ENCODE measurements around the gene SAMMSON. TPM values are rescaled to one million over a fixed set of nuclear protein-coding genes. Genes with fewer than 3 reads are reported as not detected.

Gene SAMMSON
- total and polyA plus RNA-seq, 9 of the 15 experiments (the other 6 are each of a cell fraction or from before 2014, with no cell fraction given), result 0.65 to 4.4 (median 1.9) TPM

DNA sequence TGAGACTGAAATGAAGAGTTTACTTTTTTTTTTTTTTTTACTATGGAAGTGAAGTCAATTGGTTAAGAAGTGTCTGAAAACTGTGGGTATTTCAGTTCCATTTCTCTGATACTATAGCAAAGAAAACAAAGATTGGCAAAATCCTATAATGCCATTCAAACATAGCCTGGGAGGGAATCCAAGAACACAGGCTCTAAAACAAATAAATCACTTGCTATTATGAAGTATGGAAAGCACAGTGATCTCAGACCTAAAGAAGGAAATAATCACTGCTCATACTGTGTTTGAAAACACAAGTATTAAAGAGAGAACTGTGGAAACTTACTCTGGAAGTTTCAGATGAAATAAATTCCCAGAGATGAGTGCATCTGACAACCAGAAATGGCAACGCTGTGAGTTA lies 12.0 kb downstream of the SAMMSON start:
- Histone ChIP-seq H3K4me2 (ENCODE audit: insufficient read depth, low read length) (no peak overlapping the region), H3K9ac (ENCODE audit: insufficient read depth in 1 of 2, low read depth in 2 of 2, low read length in 2 of 2) (no peak overlapping the region), H3K4me3 (no peak overlapping the region), H3K4me1 (replicated peaks in 1 of 2; ENCODE audit: control insufficient read depth in 2 of 2, insufficient read depth in 2 of 2, low read length in 2 of 2) (no peaks in the 10 kb centered on the region), H2AFZ (ENCODE audit: low read depth, low read length) (no peak overlapping the region), H3K27me3 (ENCODE audit: control insufficient read depth in 2 of 2, insufficient read depth in 2 of 2, low read length in 2 of 2) (no peaks in the 10 kb centered on the region; a peak in 1 of 5 replicates), H3K9me3 (replicated peaks; ENCODE audit: control insufficient read depth, insufficient read depth, low read depth, low read length) (no peaks in the 10 kb centered on the region), H3K79me2 (ENCODE audit: control insufficient read depth, insufficient read depth, low read length) (no peaks in the 10 kb centered on the region), H3K27ac (ENCODE audit: extremely low read depth, low read depth, low read length) (no peak overlapping the region), H4K20me1 (replicated peaks; ENCODE audit: control insufficient read depth, insufficient read depth, low read length) (no peaks in the 10 kb centered on the region), H3K36me3 (ENCODE audit: control insufficient read depth, insufficient read depth, low read length) (no peaks in the 10 kb centered on the region), H3K9me1 (ENCODE audit: control insufficient read depth, insufficient read depth, low read length) (no peaks in the 10 kb centered on the region)
- 0% methylated on average over 1 of the region's 1 CpG for WGBS (ENCODE audit: insufficient coverage, low coverage, missing lambda C conversion rate)
- in situ Hi-C loops (cut with MboI), result no loop called here
- ChIA-PET POLR2A (no interaction called here), CTCF (ENCODE audit: low intra/inter-chr PET ratio) (no interaction called here)
- no peak for ATAC-seq
- FAIRE-seq, result no peak
- DNase-seq (ENCODE audit: extremely low read depth in 1 of 4, low spot score in 3 of 4), result no peak
- intact Hi-C loops (cut with micrococcal nuclease), result no loop called here
- BruUV-seq (replicated peaks), result no TSS peak
- TF ChIP-seq MBD1 (CRISPR knock-in tag; IDR thresholded peaks at IDR 0.05), result no peak
- TF ChIP-seq, protein P1, sequence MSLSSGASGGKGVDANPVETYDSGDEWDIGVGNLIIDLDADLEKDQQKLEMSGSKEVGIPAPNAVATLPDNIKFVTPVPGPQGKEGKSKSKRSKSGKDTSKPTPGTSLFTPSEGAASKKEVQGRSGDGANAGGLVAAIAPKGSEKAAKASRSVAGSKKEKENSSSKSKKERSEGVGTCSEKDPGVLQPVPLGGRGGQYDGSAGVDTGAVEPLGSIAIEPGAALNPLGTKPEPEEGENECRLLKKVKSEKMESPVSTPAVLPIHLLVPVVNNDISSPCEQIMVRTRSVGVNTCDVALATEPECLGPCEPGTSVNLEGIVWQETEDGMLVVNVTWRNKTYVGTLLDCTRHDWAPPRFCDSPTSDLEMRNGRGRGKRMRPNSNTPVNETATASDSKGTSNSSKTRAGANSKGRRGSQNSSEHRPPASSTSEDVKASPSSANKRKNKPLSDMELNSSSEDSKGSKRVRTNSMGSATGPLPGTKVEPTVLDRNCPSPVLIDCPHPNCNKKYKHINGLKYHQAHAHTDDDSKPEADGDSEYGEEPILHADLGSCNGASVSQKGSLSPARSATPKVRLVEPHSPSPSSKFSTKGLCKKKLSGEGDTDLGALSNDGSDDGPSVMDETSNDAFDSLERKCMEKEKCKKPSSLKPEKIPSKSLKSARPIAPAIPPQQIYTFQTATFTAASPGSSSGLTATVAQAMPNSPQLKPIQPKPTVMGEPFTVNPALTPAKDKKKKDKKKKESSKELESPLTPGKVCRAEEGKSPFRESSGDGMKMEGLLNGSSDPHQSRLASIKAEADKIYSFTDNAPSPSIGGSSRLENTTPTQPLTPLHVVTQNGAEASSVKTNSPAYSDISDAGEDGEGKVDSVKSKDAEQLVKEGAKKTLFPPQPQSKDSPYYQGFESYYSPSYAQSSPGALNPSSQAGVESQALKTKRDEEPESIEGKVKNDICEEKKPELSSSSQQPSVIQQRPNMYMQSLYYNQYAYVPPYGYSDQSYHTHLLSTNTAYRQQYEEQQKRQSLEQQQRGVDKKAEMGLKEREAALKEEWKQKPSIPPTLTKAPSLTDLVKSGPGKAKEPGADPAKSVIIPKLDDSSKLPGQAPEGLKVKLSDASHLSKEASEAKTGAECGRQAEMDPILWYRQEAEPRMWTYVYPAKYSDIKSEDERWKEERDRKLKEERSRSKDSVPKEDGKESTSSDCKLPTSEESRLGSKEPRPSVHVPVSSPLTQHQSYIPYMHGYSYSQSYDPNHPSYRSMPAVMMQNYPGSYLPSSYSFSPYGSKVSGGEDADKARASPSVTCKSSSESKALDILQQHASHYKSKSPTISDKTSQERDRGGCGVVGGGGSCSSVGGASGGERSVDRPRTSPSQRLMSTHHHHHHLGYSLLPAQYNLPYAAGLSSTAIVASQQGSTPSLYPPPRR (CRISPR knock-in tag; IDR thresholded peaks at IDR 0.05; ENCODE audit: borderline replicate concordance), result no peak
- TF ChIP-seq ZFPM2 (CRISPR knock-in tag; IDR thresholded peaks at IDR 0.05), result no peak
- no peak for TF ChIP-seq ZNF507 (tag; conservative IDR thresholded peaks at IDR 0.05)
- no peak for TF ChIP-seq SIX5 (IDR thresholded peaks at IDR 0.05; ENCODE audit: borderline replicate concordance in 1 of 2, insufficient read depth in 1 of 2, low read depth in 1 of 2, low read length in 2 of 2)
- TF ChIP-seq YY1 (IDR thresholded peaks at IDR 0.05; ENCODE audit: borderline replicate concordance in 1 of 3, control insufficient read depth in 1 of 3, extremely low read depth in 1 of 3, insufficient read depth in 3 of 3, insufficient read length in 1 of 3, insufficient replicate concordance in 2 of 3, low read depth in 1 of 3, low read length in 2 of 3), result no peak
- TF ChIP-seq SETDB1 (IDR thresholded peaks at IDR 0.05; ENCODE audit: low read length), result no peak
- TF ChIP-seq, protein P2, sequence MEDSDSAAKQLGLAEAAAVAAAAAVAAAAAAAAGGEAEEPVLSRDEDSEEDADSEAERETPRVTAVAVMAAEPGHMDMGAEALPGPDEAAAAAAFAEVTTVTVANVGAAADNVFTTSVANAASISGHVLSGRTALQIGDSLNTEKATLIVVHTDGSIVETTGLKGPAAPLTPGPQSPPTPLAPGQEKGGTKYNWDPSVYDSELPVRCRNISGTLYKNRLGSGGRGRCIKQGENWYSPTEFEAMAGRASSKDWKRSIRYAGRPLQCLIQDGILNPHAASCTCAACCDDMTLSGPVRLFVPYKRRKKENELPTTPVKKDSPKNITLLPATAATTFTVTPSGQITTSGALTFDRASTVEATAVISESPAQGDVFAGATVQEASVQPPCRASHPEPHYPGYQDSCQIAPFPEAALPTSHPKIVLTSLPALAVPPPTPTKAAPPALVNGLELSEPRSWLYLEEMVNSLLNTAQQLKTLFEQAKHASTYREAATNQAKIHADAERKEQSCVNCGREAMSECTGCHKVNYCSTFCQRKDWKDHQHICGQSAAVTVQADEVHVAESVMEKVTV (CRISPR knock-in tag; IDR thresholded peaks at IDR 0.05), result no peak
- TF ChIP-seq, protein P3, sequence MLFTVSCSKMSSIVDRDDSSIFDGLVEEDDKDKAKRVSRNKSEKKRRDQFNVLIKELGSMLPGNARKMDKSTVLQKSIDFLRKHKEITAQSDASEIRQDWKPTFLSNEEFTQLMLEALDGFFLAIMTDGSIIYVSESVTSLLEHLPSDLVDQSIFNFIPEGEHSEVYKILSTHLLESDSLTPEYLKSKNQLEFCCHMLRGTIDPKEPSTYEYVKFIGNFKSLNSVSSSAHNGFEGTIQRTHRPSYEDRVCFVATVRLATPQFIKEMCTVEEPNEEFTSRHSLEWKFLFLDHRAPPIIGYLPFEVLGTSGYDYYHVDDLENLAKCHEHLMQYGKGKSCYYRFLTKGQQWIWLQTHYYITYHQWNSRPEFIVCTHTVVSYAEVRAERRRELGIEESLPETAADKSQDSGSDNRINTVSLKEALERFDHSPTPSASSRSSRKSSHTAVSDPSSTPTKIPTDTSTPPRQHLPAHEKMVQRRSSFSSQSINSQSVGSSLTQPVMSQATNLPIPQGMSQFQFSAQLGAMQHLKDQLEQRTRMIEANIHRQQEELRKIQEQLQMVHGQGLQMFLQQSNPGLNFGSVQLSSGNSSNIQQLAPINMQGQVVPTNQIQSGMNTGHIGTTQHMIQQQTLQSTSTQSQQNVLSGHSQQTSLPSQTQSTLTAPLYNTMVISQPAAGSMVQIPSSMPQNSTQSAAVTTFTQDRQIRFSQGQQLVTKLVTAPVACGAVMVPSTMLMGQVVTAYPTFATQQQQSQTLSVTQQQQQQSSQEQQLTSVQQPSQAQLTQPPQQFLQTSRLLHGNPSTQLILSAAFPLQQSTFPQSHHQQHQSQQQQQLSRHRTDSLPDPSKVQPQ (CRISPR knock-in tag; IDR thresholded peaks at IDR 0.05; ENCODE audit: borderline replicate concordance), result no peak

All from K562 (cell line).